ENCODE measurements around the gene NFATC2.

The NFATC2 gene

DNA sequence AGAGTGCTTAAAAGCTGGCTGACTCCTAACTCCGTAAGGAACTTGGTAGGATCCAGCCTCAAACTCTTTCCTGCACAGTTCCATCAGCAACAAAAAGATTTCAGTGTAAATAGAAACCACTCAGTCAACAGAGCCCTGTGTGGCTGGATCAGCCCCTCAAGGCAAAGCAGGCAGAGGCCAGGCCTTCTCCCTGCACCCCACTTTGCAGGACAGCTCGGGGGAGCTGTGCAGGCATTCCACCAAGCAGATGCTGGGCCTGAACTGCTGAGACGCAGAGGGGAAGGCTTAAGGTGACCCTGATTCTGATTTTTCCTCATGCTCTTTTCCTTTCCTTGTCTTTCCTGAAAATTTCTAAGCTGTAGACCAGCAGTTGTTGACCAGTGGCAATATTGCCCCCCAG lies 91.5 kb downstream of the NFATC2 start:
- no peak for ATAC-seq

GRCh38 chr20:51450221-51450712 lies 92.3 kb downstream of the NFATC2 start:
- no peak for ATAC-seq
- DNase-seq, result no peak

More for the DNA sequence above, 91.5 kb downstream of the NFATC2 start:
- DNase-seq, result no peak

- ATAC-seq (no peak), DNase-seq (no peak)
Measured at GRCh38 chr20:51449498-51450220, 92.9 kb downstream of the NFATC2 start.

DNA sequence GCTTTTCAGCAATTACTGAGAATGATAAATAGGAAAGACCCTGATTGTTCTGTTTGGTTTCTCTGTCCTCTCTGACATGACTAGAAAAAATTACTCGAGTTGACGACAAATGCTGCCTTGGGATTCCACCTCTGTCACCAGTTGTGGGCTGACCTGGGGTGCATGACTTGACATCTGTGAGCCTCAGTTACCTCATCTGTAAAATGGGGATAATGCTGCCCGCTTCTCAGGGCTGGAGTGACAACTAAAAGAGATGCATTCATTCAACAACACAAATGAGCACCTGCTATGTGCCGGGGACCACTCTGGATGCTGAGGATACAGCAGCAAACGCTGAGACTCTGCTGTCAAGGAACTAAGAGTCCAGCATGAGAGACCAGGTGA lies 94.8 kb downstream of the NFATC2 start:
- ATAC-seq, result no peak

DNA sequence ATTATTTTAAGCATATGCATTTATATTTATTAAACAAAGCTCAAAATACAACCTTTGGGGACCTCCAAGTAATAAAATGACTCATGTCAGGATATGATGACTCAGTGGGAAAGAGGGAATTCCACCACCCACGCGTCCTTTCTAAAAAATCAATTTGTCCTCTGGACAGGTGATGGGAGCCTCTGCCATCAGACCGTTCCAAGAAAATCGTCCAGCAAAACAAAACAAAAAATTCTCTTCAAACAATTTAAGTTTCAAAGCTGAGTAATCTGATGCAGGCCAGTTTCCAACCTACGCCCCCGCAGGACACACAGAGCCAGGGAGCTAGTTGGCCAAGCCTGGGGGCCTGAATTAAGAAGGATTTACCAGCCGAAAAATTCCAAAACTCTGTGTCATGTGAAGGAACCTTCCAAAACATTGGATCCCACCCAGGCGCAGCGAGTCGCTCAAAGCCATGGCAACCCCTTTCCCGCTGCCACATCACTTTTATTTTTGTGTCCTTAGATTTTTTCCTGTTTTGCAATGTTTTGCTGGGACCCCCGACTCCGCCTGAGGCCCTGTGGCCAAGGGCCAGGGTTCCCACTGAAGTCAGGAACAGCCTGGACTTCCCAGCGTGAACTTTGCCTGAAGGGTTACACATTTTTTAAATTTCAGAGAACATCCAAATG lies 95.3 kb downstream of the NFATC2 start:
- ATAC-seq, result no peak

More for the DNA sequence above, 94.8 kb downstream of the NFATC2 start:
- no peak for DNase-seq

DNA sequence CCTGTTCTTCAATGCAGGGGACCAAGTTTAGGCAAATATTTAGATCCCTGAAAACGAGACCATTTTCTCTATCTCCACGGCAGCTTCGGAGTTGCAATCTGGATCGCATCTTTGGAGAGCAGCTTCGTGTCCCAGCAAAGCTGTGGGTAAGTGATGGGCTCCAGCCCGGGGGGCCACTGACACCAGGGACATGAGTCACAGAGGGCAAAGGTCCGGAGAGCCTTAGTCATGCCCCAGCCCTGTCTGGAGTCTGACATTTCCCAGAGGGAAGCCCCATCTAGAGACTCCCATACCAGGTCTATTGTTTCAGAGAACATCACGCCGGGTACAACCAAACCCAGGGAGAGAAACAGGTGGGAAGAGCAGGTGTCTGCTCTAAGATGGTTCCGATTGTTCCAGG lies 95.9 kb downstream of the NFATC2 start:
- ATAC-seq (peak; percentile 71), DNase-seq (no peak)

More for the DNA sequence above, 95.3 kb downstream of the NFATC2 start:
- DNase-seq, result no peak

DNA sequence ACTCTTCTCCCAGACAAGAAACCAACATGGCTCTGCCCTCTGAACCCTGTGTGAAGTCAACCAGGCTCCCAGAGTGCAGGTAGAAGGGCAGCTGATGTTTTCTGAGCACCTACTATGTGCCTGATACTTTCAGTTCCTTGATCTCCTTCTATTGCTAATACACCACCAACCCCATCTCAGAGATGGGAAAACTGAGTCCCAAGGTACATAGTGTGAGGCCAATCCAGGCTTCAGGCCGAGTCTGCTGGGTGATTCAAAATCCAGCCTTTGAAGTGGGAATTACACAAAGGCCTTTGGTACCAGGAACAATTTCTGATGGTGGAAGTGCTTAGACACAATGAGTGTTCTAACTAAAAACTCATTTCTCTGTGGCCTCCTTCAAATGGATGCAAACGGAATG lies 96.3 kb downstream of the NFATC2 start:
- DNase-seq (no peak), ATAC-seq (no peak)

DNA sequence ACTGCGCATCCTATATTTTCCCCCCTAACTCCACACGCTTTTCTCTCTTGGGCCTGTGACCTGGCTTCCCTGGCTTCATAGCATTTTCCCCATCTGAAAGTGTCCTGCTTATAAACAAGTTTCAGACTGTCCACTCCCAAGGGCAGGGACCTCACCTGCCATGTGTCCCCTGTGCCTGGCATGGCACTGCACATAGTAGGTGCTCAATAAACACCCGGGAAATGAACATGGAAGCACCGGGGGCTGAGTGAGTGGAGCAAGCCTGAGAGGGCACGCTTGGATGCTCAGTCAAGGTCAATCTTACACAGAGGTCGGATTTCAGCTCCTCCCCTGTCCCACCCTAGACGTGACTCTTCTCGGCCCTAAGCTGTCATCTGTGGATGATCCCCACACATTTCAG lies 96.9 kb downstream of the NFATC2 start:
- no peak for DNase-seq
- ATAC-seq, result no peak

DNA sequence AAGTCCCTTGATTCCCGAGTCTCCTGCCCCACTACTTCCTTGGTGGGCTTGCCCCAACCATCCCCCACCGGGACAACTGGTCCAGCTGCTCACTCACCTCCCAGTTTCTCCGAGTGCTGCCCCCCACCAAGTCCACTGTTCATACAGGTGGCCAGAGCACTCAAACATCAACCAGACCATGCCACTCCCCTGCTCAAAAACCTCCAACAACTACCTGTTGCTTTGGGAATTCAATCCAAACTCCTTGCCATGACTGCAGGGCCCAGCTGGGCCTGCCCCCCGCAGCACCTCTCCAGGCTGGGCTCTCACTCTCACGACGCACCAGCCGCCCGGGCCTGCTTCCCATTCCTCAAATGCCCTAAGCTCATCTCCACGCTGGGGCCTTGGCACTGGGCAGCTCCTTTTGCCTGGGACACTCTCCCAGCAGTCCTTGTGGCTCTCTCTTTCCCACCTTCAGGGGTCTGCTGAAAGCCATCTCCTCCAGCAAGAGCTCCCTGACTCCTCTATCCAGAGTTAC lies 97.5 kb downstream of the NFATC2 start:
- DNase-seq, result no peak
- ATAC-seq, result no peak

GRCh38 chr20:51444467-51444866 lies 98.1 kb downstream of the NFATC2 start:
- DNase-seq (no peak), ATAC-seq (no peak)

DNA sequence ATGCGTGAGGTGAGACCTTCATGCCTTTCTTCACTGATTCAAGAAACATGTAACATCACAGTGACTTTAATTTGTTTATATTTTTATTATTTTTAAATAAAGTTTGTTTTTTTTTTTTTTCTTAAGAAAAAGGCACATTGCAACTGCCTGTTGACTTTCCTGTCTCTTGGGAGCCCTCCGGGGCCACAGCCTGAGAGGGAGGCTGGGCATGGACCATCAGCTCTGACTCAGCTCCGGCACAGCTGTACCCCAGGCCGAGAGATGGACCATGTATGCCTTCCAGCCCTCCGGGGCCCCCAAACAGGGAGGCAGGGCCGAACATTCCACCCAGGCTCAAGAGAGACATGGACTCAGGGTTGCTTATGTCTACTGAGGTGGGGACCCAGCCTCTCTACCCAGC lies 99.9 kb downstream of the NFATC2 start:
- DNase-seq, result no peak
- ATAC-seq, result no peak

GRCh38 chr20:51440589-51440988 lies 101.9 kb downstream of the NFATC2 start:
- no peak for ATAC-seq
- DNase-seq, result no peak

- ATAC-seq, result no peak
- no peak for DNase-seq
Measured at GRCh38 chr20:51439160-51439689, 103.3 kb downstream of the NFATC2 start.

GRCh38 chr20:51438136-51438535 lies 104.4 kb downstream of the NFATC2 start:
- no peak for ATAC-seq
- DNase-seq, result no peak

GRCh38 chr20:51437182-51437924 lies 105.2 kb downstream of the NFATC2 start:
- ATAC-seq, result no peak
- no peak for DNase-seq

DNA sequence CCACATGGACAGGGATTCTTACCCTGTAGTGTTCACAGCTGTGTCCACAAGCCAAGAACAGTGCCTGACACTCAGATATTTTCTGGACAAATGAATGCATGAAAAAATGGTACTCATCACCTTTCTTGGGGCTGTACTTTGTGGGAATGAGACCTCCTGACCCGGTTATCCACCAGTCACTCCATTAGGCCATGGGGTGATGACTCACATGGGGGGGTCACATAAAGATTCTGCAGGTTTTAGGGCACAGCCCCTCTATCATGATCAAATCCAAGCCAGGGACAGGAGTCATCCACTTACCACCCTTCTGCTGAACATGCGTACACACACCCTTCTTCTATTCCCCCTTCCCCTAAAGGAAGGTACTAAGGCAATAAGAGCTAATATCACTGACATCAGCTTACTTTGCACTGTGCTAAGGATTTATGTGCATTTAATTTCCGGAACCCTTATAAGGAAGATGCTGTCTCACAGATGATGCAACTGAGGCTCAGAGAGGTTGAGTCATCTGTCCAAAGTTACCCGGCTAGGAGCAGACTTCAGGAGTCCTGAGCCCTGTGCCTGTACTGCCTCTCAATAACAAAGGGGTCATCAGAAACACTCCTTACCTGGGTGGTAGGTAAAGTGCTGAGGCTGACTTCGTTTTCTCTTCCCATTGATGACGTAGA lies 107.8 kb downstream of the NFATC2 start:
- DNase-seq (no peak), ATAC-seq (no peak)

- ATAC-seq (no peak), DNase-seq (no peak)
Measured at GRCh38 chr20:51434026-51434425, 108.5 kb downstream of the NFATC2 start.

DNA sequence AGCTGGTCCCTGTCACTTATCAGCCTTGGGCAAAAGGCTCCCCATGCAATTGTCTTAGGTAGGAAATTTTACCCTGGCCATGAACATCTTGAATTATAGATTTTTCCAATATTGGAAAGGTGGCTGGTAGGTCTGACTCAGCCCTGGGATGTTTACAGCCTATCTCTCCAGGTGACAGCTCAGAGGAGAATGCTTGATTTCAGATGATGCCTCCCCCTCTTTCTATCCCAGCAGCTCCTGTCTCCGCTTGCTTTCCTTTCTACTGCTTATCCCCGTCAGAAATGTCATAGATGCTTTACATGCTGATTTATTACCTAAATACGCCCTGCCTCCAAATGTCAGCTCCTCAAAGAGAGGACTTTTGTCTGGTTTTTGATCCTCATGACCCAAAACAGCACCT lies 109.6 kb downstream of the NFATC2 start:
- DNase-seq (no peak), ATAC-seq (no peak)

- no peak for DNase-seq
- no peak for ATAC-seq
Measured at GRCh38 chr20:51432251-51432784, 110.2 kb downstream of the NFATC2 start.

DNA sequence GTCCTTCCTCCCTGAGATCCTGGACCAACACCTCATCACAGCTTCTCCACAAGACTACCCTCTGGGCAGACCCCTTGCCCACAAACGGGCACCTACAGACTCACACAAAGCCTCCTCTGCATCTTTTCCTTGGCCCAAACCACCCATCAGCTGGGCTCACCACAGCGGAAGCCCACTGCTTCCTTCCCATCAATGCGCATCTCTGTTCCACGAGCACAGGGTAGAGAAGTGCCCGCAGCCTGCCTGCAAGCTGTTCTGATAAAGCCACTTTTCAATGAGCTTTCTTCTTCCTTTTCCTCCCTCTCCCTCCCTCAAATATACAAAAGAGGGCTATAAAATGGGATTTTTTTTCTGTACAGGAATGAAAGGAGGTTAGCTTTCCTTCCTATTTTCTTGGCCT lies 111.2 kb downstream of the NFATC2 start:
- ATAC-seq (no peak), DNase-seq (no peak)

DNA sequence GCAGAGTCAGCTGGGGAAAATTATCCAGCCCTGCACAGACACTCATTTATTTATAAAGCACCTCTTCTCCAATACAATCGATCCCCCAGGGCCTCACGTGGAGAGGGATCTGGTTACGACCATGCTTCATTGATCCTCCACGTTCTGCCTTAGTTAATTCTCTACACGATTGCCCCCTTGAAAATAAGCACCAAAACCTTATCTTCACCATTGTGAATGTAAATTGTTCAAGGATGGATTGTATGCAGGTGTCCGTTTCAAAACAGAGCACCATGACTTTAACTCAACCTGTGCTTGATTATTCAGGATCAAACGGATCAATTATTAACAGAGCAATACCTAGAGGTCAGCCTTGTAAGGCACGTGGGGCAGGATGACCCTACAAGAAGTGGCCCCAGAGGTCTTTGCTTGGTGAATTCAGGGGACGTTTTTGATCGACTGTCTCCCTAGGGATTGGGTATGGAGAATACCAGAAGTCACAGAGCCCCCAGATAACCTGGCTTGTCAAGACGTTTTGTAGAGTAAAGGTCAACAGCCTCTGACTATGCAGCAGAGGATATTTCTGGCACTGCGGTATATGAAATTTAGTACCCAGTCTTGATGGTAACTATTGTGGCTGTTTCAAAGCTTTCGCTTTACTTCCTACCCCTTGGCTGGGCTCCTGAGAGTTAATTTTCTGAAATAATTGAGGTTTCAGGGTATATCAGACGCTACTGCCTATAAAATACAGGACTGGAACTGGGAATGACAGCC lies 112.1 kb downstream of the NFATC2 start:
- ATAC-seq, result no peak

More for the DNA sequence above, 112.1 kb downstream of the NFATC2 start:
- DNase-seq, result no peak
